HuH-7 (cell line): ENCODE results near the gene IPO4.

Experiments
- DNase-seq: peaks from one replicate; pipeline ENCODE4 v3.0.0; 2011; ENCODE audit warnings: low spot score

IPO4 gene

GRCh38 chr14:24176599-24176998, 12.0 kb downstream of the IPO4 start:
- no peak for DNase-seq

GRCh38 chr14:24172871-24173281, 15.7 kb downstream of the IPO4 start:
- DNase-seq = no peak

DNA sequence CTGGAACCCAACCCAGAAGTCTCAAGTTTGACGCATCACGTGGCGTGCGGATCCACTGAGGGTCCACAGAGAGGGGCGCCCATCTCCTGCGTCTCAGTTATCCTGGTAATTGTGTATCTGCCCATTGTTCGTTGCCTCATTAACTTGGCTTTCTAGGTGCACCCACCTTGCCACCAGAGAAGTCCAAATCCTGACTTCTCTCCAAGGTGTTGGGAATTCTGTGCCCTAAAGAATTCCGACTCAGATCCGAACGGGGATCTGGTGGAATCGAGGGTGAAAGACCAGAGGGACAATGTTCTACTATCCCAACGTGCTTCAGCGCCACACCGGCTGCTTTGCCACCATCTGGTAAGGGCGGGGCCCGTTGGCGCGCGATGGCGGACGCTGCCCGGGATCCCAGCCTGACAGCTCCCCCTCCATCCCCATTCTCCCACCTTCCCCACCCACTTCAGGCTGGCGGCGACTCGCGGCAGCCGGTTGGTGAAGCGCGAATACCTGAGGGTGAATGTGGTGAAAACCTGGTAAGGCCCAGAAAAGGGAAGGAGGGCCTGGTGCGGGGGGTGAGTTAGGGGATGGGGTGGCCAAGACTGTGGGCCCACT, 16.3 kb downstream of the IPO4 start:
- no peak for DNase-seq

DNA sequence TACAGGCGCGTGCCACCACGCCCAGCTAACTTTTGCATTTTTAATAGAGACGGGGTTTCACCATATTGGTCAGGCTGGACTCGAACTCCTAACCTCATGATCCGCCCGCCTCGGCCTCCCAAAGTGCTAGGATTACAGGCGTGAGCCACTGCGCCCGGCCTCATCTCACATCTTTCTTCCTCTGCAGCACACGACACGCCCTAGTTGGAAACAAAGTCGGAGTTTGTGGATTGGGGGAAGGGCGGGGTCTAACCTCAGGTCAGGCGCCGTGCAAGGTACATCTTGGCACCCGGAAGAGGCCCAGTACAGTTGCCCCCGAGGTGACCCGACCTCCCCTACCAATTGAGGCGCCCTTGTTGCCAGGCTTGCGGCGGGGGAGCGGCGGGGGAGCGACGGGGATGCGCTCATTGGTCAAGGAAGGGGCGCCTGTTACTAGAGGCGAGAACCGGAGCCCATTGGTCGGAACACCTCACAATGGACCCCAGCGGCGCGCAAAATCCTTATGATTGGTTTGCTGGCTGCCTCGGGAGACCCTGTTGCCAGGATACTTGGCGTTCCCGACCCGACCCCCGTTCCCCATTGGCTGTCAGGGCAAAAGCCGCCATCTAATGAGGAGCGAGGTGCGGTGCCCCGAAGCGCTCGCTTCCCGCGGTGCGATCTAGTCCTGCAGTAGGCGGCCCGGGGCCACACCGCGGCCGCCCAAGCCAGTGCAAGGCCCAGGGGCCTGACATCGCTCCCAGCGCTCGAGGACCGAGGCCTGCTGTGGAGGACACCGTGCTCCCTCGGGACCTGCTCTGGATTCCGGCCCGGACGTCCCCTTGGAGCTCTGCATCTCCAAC, 17.0 kb downstream of the IPO4 start, which contains the start of gene REC8:
Gene REC8, plus strand, starts transcription at position 659 of the 839 bp plus-strand sequence. CDS start 473 bp downstream, outside the sequence.
- no peak for DNase-seq

DNA sequence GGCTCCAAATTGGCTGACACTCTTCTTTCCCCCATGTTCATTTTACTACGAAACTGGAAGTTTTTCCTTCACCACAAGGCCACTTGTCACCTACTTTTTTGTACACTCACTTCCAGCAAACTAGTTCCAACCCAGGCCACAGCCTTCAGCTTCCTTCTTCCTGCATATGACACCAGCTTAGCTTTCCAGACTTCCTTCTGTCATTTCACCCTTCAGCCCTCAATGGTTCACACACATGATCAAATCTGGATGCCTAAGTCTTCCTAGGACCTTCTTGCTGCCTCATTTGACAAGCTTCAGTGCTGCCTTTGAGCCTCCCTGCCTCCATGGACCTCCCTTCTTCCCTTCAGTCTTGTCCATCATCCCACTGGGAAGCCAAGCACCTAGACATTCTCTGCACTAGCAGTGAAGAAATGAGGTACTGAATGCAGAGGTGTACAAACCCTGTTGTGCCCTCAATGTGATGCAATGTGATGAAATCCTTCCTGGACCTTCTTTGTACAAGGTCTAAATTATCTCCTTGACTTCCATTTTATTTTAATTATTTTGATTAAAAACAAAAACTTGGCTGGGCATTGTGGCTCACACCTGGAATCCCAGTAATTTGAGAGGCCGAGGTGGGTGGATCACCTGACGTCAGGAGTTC, 21.0 kb downstream of the IPO4 start:
- DNase-seq = no peak

GRCh38 chr14:24165785-24166184, 22.8 kb downstream of the IPO4 start:
- no peak for DNase-seq

GRCh38 chr14:24164518-24164991, 24.1 kb downstream of the IPO4 start:
- DNase-seq = no peak

GRCh38 chr14:24162093-24162492, 26.5 kb downstream of the IPO4 start:
- DNase-seq = no peak

- DNase-seq = peak; percentile 95
Measured at GRCh38 chr14:24160850-24161804, 27.5 kb downstream of the IPO4 start, which contains the start of gene IRF9. TSS of gene IRF9 (plus strand) at chr14:24161265. CDS start at chr14:24162145, 880 bp downstream.

- no peak for DNase-seq
Measured at GRCh38 chr14:24160499-24160849, 28.1 kb downstream of the IPO4 start.

GRCh38 chr14:24159777-24160498, 28.7 kb downstream of the IPO4 start:
- DNase-seq = no peak

- DNase-seq = no peak
Measured at GRCh38 chr14:24157331-24157730, 31.3 kb downstream of the IPO4 start.

- no peak for DNase-seq
Measured at GRCh38 chr14:24156840-24157239, 31.8 kb downstream of the IPO4 start.

GRCh38 chr14:24155100-24155499, 33.5 kb downstream of the IPO4 start:
- no peak for DNase-seq

- no peak for DNase-seq
Measured at GRCh38 chr14:24151404-24152080, 37.1 kb downstream of the IPO4 start.

- DNase-seq = no peak
Measured at GRCh38 chr14:24150993-24151392, 37.6 kb downstream of the IPO4 start.

DNA sequence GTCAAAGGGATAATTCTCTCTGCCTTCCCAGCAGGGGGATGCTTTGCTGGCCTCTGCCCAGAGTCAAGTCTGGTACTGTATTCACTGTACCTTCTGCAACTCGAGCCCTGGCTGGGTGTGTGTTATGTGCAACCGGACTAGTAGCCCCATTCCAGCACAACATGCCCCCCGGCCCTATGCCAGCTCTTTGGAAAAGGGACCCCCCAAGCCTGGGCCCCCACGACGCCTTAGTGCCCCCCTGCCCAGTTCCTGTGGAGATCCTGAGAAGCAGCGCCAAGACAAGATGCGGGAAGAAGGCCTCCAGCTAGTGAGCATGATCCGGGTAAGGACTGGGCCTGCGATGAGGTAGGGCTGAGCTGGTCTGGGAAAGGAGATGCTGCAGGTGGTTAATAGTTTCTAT, 38.0 kb downstream of the IPO4 start:
- DNase-seq = no peak

- no peak for DNase-seq
Measured at GRCh38 chr14:24150061-24150460, 38.6 kb downstream of the IPO4 start.

- no peak for DNase-seq
Measured at GRCh38 chr14:24149302-24149969, 39.2 kb downstream of the IPO4 start.
